T47D (cell line): ENCODE measurements around the gene PTPRZ1.

Source experiments
- DNase-seq, 2 experiments: peaks; one replicate each; pipeline versions ENCODE4 v3.0.0 to v3.0.0-alpha.2; 2011 to 2012; ENCODE audit warnings: low read depth in 1 of 2, low spot score in 1 of 2
- JUND ChIP-seq: IDR thresholded peaks from 2 replicates; pipeline ENCODE4 v1.6.1; 2012; ENCODE audit warnings: low read depth
- in situ Hi-C: cut with HindIII; loops from 2 replicates; pipeline ENCODE4 v1.10.0; 2016; ENCODE audit warnings: low sequenced_read_pairs, low pct_unique_long_range_greater_than_20kb

PTPRZ1 gene

GRCh38 chr7:121941830-121942229, 68.9 kb downstream of the PTPRZ1 start:
- TF ChIP-seq JUND = no peak
- no peak for DNase-seq
- in situ Hi-C loops = no loop called here

- DNase-seq = no peak
- in situ Hi-C loops = no loop called here
- no peak for TF ChIP-seq JUND
These were observed 72.1 kb downstream of the PTPRZ1 start for GRCh38 chr7:121945066-121945465.

- in situ Hi-C loops = no loop called here
- TF ChIP-seq JUND = no peak
- no peak for DNase-seq
These were observed 72.7 kb downstream of the PTPRZ1 start for GRCh38 chr7:121945480-121946236.

- DNase-seq = no peak
- in situ Hi-C loops = no loop called here
These were observed 80.2 kb downstream of the PTPRZ1 start for GRCh38 chr7:121953164-121953563.

GRCh38 chr7:121953601-121954000, 80.6 kb downstream of the PTPRZ1 start:
- no peak for DNase-seq
- TF ChIP-seq JUND = no peak
- in situ Hi-C loops = no loop called here

More at GRCh38 chr7:121953164-121953563, 80.2 kb downstream of the PTPRZ1 start:
- no peak for TF ChIP-seq JUND

GRCh38 chr7:121954803-121955202, 81.8 kb downstream of the PTPRZ1 start:
- DNase-seq = no peak
- in situ Hi-C loops = no loop called here
- no peak for TF ChIP-seq JUND

- TF ChIP-seq JUND = no peak
- in situ Hi-C loops = no loop called here
- DNase-seq = no peak
These were observed 84.7 kb downstream of the PTPRZ1 start for GRCh38 chr7:121957626-121958025.

GRCh38 chr7:121960678-121961077, 87.7 kb downstream of the PTPRZ1 start:
- in situ Hi-C loops = no loop called here
- no peak for DNase-seq
- TF ChIP-seq JUND = no peak

- TF ChIP-seq JUND = no peak
- no peak for DNase-seq
- in situ Hi-C loops = no loop called here
These were observed 88.3 kb downstream of the PTPRZ1 start for GRCh38 chr7:121961089-121961867.

- TF ChIP-seq JUND = no peak
- in situ Hi-C loops = no loop called here
- DNase-seq = no peak
These were observed 93.4 kb downstream of the PTPRZ1 start for GRCh38 chr7:121966276-121966934.

- TF ChIP-seq JUND = no peak
- DNase-seq = no peak
- in situ Hi-C loops = no loop called here
These were observed 94.0 kb downstream of the PTPRZ1 start for GRCh38 chr7:121966935-121967332.

- no peak for TF ChIP-seq JUND
- in situ Hi-C loops = no loop called here
- no peak for DNase-seq
These were observed 112.6 kb downstream of the PTPRZ1 start for GRCh38 chr7:121985476-121986030.
